ENCODE data around the gene WWTR1. TPM values are rescaled to one million over a fixed set of nuclear protein-coding genes. Genes with fewer than 3 reads are reported as not detected.

The WWTR1 gene
- total RNA-seq, 1 experiment from 2014 or later = 79.7 TPM

- Histone ChIP-seq H3K9me3 (ENCODE audit: low read length) (no peaks in the 10 kb centered on the region), H3K4me2 (ENCODE audit: low read length) (peak within 1 kb of the TSS; percentile 69), H4K20me1 (ENCODE audit: low read length) (no peaks in the 10 kb centered on the region), H3K36me3 (ENCODE audit: low read depth, low read length) (no peaks in the 10 kb centered on the region), H3K9ac (ENCODE audit: low read length) (peak within 1 kb of the TSS; percentile 30), H3K79me2 (ENCODE audit: low read length) (no peaks in the 10 kb centered on the region), H3F3A (ENCODE audit: low read length, unreplicated experiment) (peaks cover 6% of the 10 kb centered on the region), H3K9me2 (replicated peaks; ENCODE audit: low read length) (no peaks in the 10 kb centered on the region), H3K4me3 (ENCODE audit: low read length) (peak within 1 kb of the TSS; percentile 6; the same call in 1 of the 2 replicates), H2AFZ (ENCODE audit: low read length) (no peak within 1 kb of the TSS), H3K27ac (ENCODE audit: low read length) (peak within 1 kb of the TSS; percentile 86), H3K4me1 (ENCODE audit: insufficient read depth, low read length) (peaks cover 38% of the 10 kb centered on the region), H3K27me3 (ENCODE audit: low read length) (no peaks in the 10 kb centered on the region)
- DNase-seq (no peak), ATAC-seq (0 out of 2 replicates have a peak, but pooled peaks have one; percentile 2)
- intact Hi-C loops (cut with micrococcal nuclease) = no loop called here
- TSS peak; percentile 82 for BruUV-seq (replicated peaks)
- ChIA-PET POLR2A (ENCODE audit: unreplicated experiment) (interaction anchor here (0.6 to 1.5 kb wide), 4 partner anchors 26 to 102 kb away, joined by 3 to 5 read pairs (median 4); partner anchors contain the start of gene TM4SF1), CTCF (interaction anchor here (0.6 kb wide), 1 partner anchor 107 kb away, joined by 3 read pairs; no protein-coding TSS in a partner anchor)
- TF ChIP-seq EZH2phosphoT487 (IDR thresholded peaks at IDR 0.05; ENCODE audit: borderline replicate concordance, low read length) = no peak
These were observed 183.5 kb downstream of the WWTR1 start, which contains the start of gene TM4SF4 for GRCh38 chr3:149474250-149474817. Gene TM4SF4 (plus strand): TSS chr3:149474697. CDS start chr3:149474878, 181 bp downstream.

GRCh38 chr3:149473357-149474249 lies 184.2 kb downstream of the WWTR1 start:
- peaks cover 39% of the 10 kb centered on the region for H3K4me1 ChIP-seq (ENCODE audit: insufficient read depth, low read length)
- H3K4me3 ChIP-seq (ENCODE audit: low read length) = peak overlapping the region; percentile 6; the same call in 1 of the 2 replicates
- POLR2A ChIA-PET (ENCODE audit: unreplicated experiment) = interaction anchor here (0.5 to 1.5 kb wide), 5 partner anchors 25 to 198 kb away, joined by 3 to 5 read pairs (median 3); partner anchors contain the start of gene TM4SF1
- CTCF ChIA-PET = interaction anchor here (0.5 to 0.7 kb wide), 3 partner anchors 107 to 175 kb away, joined by 3 read pairs; no protein-coding TSS in a partner anchor
- H4K20me1 ChIP-seq (ENCODE audit: low read length) = no peaks in the 10 kb centered on the region
- peak overlapping the region; percentile 69 for H3K4me2 ChIP-seq (ENCODE audit: low read length)
- H3K36me3 ChIP-seq (ENCODE audit: low read depth, low read length) = no peaks in the 10 kb centered on the region
- intact Hi-C loops (cut with micrococcal nuclease) = loop anchor here (1.0 kb wide), 1 partner anchor 72 kb away; no protein-coding TSS in a partner anchor
- H3K9ac ChIP-seq (ENCODE audit: low read length) = peak overlapping the region; percentile 30
- TF ChIP-seq CTCF (conservative IDR thresholded peaks at IDR 0.05; ENCODE audit: low read depth, low read length) (no peak), EZH2phosphoT487 (IDR thresholded peaks at IDR 0.05; ENCODE audit: borderline replicate concordance, low read length) (no peak), EZH2 (IDR thresholded peaks at IDR 0.05; ENCODE audit: low read length, unreplicated experiment) (no peak)
- H3K9me3 ChIP-seq (ENCODE audit: low read length) = no peaks in the 10 kb centered on the region
- peak; percentile 97 for ATAC-seq
- no peak overlapping the region for H2AFZ ChIP-seq (ENCODE audit: low read length)
- no peaks in the 10 kb centered on the region for H3K9me2 ChIP-seq (replicated peaks; ENCODE audit: low read length)
- no TSS peak for BruUV-seq (replicated peaks)
- H3K27me3 ChIP-seq (ENCODE audit: low read length) = no peaks in the 10 kb centered on the region
- H3K79me2 ChIP-seq (ENCODE audit: low read length) = no peaks in the 10 kb centered on the region
- peaks cover 6% of the 10 kb centered on the region for H3F3A ChIP-seq (ENCODE audit: low read length, unreplicated experiment)
- peak; percentile 99 for DNase-seq
- peak overlapping the region; percentile 86 for H3K27ac ChIP-seq (ENCODE audit: low read length)

- DNase-seq (no peak), ATAC-seq (no peak)
- no peak overlapping the region for H2AFZ ChIP-seq (ENCODE audit: low read length)
- no peaks in the 10 kb centered on the region for H3K9me3 ChIP-seq (ENCODE audit: low read length)
- H3K79me2 ChIP-seq (ENCODE audit: low read length) = no peaks in the 10 kb centered on the region
- H3K4me3 ChIP-seq (ENCODE audit: low read length) = no peak overlapping the region
- no TSS peak for BruUV-seq (replicated peaks)
- H3F3A ChIP-seq (ENCODE audit: low read length, unreplicated experiment) = peaks cover 6% of the 10 kb centered on the region
- POLR2A ChIA-PET (ENCODE audit: unreplicated experiment) = no interaction called here
- intact Hi-C loops (cut with micrococcal nuclease) = no loop called here
- H3K27me3 ChIP-seq (ENCODE audit: low read length) = no peaks in the 10 kb centered on the region
- no peak for TF ChIP-seq CTCF (conservative IDR thresholded peaks at IDR 0.05; ENCODE audit: low read depth, low read length)
- TF ChIP-seq EZH2 (IDR thresholded peaks at IDR 0.05; ENCODE audit: low read length, unreplicated experiment) = no peak
- TF ChIP-seq EZH2phosphoT487 (IDR thresholded peaks at IDR 0.05; ENCODE audit: borderline replicate concordance, low read length) = no peak
- 0 out of 2 replicates have a peak overlapping the region, but pooled peaks have one; percentile 69 for H3K4me2 ChIP-seq (ENCODE audit: low read length)
- H4K20me1 ChIP-seq (ENCODE audit: low read length) = no peaks in the 10 kb centered on the region
- no peak overlapping the region for H3K9ac ChIP-seq (ENCODE audit: low read length)
- H3K9me2 ChIP-seq (replicated peaks; ENCODE audit: low read length) = no peaks in the 10 kb centered on the region
- CTCF ChIA-PET = no interaction called here
- H3K27ac ChIP-seq (ENCODE audit: low read length) = peak overlapping the region; percentile 86
- H3K4me1 ChIP-seq (ENCODE audit: insufficient read depth, low read length) = peaks cover 38% of the 10 kb centered on the region
- no peaks in the 10 kb centered on the region for H3K36me3 ChIP-seq (ENCODE audit: low read depth, low read length)
These were observed 185.6 kb downstream of the WWTR1 start for GRCh38 chr3:149472030-149472797.

All from PC-3 (cell line).